GM12872 (cell line): ENCODE data around the gene KLHL25.

Source experiments
- TF ChIP-seq, protein P1 (sequence below): IDR thresholded peaks from 3 replicates; pipeline ENCODE4 v1.5.1; 2011; ENCODE audit warnings: low read depth, mild to moderate bottlenecking, low read length, moderate library complexity; ENCODE audit not compliant: insufficient read depth

Gene KLHL25

DNA sequence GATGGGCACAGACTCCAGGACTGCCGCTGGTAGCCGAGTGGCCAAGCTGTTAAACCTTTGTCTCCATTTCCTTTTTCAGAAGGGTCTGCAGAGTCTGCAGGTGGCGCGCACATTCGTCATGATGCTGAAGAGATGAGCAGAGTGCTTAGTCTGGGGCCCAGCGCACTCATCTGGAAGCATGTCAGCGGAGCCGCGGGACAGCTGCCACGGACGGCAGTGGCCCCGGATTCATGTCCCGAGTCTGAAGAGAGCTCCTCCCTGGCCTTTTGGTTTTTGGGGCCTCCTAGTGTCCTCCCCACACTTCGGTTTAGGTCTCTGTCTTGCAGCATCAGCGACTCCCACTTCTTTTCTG lies 42.6 kb downstream of the KLHL25 start:
- TF ChIP-seq, protein P1, sequence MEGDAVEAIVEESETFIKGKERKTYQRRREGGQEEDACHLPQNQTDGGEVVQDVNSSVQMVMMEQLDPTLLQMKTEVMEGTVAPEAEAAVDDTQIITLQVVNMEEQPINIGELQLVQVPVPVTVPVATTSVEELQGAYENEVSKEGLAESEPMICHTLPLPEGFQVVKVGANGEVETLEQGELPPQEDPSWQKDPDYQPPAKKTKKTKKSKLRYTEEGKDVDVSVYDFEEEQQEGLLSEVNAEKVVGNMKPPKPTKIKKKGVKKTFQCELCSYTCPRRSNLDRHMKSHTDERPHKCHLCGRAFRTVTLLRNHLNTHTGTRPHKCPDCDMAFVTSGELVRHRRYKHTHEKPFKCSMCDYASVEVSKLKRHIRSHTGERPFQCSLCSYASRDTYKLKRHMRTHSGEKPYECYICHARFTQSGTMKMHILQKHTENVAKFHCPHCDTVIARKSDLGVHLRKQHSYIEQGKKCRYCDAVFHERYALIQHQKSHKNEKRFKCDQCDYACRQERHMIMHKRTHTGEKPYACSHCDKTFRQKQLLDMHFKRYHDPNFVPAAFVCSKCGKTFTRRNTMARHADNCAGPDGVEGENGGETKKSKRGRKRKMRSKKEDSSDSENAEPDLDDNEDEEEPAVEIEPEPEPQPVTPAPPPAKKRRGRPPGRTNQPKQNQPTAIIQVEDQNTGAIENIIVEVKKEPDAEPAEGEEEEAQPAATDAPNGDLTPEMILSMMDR = no peak

DNA sequence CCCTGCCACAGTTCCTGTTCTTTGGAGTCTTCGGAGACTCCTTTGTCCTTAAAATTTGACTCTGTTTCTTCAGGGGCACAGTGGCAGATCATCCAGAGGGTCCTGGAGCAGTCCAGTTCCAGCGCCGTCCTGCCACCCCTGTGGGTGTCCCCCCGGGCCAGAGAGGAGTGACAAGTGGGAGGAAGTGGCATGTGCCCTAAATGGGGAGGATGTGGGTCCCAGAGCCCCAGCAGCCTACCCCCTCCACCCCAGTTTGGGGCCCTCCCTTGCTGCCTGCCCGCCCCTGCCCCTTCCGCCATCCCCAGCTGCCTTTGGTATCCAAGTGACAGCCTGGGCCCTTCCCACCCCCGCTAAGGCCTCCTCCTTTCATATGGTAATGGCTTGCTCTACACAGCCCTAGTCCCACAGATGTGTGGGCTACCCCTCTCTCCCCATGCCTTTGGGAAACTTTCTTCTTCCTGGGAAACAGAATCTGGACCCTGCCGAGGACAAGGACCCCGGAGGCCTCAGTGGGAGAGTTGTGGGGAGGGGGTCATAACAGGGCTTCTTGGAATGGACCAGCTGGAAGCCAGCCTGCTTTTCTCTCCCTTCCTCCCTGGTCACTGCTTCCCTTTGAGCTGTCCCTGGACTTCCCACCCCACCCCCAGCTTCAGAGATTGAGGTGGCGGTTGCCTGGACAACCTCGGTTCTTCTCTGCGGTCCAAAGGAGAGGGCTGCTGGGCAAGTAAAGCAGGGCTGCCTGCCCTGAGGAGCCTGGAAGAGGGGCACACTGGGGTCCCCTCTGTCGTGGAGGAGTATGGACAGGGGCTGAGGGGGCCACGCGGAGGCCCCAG lies 43.2 kb downstream of the KLHL25 start:
- TF ChIP-seq, protein P1 = no peak

DNA sequence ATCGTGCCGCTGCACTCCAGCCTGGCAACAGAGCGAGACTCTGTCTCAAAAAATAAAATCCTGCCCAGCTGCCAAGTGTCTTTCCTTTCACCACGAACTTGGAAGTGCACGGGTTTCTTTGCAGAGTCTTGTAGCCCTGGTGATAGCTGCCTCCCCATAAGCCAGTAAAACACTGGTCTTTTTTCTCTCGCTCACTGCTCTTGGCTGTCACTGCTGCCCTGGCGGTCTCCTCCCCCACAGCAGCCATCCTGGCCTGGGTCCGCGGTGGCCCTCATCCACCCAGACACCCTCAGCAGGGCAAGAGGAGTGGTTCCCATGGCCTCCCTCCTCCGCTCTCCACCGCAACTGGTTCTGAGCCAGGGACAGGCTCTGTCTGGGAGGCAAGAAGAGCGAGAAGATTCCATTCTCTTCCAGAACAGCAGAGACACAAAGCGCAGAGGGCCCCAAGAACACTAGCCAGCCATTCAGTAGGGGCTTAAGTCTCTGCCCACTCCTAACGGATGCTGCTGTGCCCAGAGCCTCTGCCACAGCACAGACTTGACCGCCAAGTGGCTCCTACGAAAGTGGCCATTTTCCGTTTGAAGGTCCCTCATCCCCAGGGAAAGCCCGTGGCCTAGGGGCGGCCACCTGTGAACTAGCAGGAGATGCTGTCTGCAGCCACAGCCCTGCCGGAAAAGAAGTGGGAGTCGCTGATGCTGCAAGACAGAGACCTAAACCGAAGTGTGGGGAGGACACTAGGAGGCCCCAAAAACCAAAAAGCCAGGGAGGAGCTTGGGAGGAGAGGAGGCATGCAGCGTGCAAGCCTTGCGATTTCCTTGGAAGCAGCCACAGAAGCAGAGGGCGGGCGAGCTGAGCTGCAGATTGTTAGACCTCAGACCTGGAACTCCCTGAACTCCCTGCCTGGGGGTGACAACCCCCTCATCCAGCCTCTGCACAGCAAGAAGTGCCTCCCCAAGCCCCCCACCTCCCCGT lies 44.1 kb downstream of the KLHL25 start:
- TF ChIP-seq, protein P1 = no peak

DNA sequence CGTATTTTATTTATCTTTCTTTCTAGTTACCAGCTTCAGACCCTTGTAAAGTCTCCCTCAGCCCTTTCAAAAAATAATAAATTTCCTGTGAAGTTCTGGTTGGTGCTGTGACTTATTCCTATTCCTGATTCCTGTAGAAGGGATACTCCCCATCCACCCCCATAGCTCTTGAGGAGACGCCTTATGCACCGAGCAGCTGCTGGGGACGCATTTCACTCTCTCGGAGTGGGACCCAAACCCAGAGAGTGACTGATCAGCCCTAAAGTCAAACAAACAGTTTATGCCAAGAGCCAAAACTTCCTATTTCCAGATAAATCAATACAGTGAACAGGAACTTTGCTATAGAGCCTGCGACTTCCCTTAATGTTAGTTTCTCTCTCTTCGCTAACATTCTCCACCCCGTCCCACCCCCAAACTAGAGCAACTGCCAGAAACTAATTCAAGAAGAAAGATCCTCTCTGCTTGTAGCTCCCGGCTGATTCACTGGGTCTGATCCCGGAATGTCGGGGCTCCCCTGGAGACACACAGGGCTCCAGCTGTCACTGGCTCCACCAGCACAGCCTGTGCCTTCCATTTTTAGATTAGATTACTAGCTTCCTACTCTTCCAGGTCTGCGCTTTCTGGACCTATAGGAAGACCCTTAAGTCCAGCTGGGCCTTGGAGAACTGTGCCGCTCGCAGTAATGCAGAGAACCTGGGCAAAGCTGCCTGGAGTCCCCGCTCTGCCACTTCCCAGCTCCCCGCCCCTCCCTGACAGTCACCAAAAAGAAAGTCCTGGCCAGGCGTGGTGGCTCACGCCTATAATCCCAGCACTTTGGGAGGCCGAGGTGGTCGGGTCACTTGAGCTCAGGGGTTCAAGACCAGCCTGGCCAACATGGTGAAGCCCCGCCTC lies 45.2 kb downstream of the KLHL25 start:
- TF ChIP-seq, protein P1 = no peak

GRCh38 chr15:85748729-85749128 lies 46.0 kb downstream of the KLHL25 start:
- TF ChIP-seq, protein P1 = no peak

DNA sequence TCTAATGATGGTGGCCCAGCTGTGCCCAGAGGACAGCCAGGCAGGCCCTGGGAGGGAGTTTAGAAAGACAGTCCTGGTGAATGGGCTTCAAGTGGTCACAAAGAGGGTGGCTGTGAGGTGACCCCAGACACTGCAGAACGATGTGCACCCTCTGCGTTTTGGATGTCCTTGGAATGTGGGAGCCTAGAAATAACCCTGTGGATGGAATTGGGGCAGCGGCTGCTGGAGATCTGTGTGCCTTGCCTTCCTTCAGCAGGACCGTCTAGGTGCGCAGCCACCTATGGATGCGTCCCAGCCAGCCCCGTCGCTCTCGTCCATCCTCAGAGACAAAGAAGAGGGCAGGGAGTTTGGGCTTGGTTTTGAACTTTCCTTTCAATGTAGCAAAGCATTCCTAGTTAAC lies 46.5 kb downstream of the KLHL25 start:
- TF ChIP-seq, protein P1 = no peak
